ENCODE measurements around the gene PER2.
A peak's percentile ranks its signal among the peaks of the same experiment; 100 is the strongest.

The PER2 gene

GRCh38 chr2:238224356-238225035, 63.9 kb downstream of the PER2 start:
- peaks cover 0 to 7% (median 5%) of the 10 kb centered on the region in 4 donors for H3K4me1 ChIP-seq
- TF ChIP-seq CTCF (IDR thresholded peaks at IDR 0.05): no peak
- H3K36me3 ChIP-seq: no peaks in the 10 kb centered on the region

GRCh38 chr2:238220892-238221521, 67.4 kb downstream of the PER2 start:
- no peaks in the 10 kb centered on the region for H3K9me3 ChIP-seq
- intact Hi-C loops (cut with DNase I; ENCODE audit: low total_unique reads): no loop called here
- no peak for DNase-seq
- H3K4me3 ChIP-seq: peak overlapping the region in 1 of 2 donors; percentile 36
- TF ChIP-seq CTCF (IDR thresholded peaks at IDR 0.05): no peak
- peaks cover 0 to 5% (median 3%) of the 10 kb centered on the region in 4 donors for H3K4me1 ChIP-seq
- H3K27ac ChIP-seq: peak overlapping the region in 1 of 2 donors; percentile 68
- no peaks in the 10 kb centered on the region for H3K36me3 ChIP-seq
- H3K27me3 ChIP-seq: peaks cover 0 to 12% of the 10 kb centered on the region in 2 donors

More at GRCh38 chr2:238224356-238225035, 63.9 kb downstream of the PER2 start:
- H3K4me3 ChIP-seq: no peak overlapping the region
- H3K27ac ChIP-seq: no peak overlapping the region
- H3K9me3 ChIP-seq: no peaks in the 10 kb centered on the region
- H3K27me3 ChIP-seq: no peaks in the 10 kb centered on the region
- intact Hi-C loops (cut with DNase I; ENCODE audit: low total_unique reads): no loop called here
- no peak for DNase-seq

GRCh38 chr2:238220274-238220891, 68.0 kb downstream of the PER2 start:
- intact Hi-C loops (cut with DNase I; ENCODE audit: low total_unique reads): no loop called here

GRCh38 chr2:238216651-238217184, 71.7 kb downstream of the PER2 start:
- no peaks in the 10 kb centered on the region for H3K9me3 ChIP-seq
- H3K4me3 ChIP-seq: no peak overlapping the region
- no peaks in the 10 kb centered on the region for H3K36me3 ChIP-seq
- H3K27ac ChIP-seq: no peak overlapping the region
- intact Hi-C loops (cut with DNase I; ENCODE audit: low total_unique reads): no loop called here
- no peaks in the 10 kb centered on the region for H3K4me1 ChIP-seq
- TF ChIP-seq CTCF (IDR thresholded peaks at IDR 0.05): no peak
- peaks cover 0 to 20% of the 10 kb centered on the region in 2 donors for H3K27me3 ChIP-seq
- DNase-seq: no peak

More at GRCh38 chr2:238220274-238220891, 68.0 kb downstream of the PER2 start:
- Histone ChIP-seq H3K9me3 (no peaks in the 10 kb centered on the region), H3K4me1 (no peaks in the 10 kb centered on the region), H3K36me3 (no peaks in the 10 kb centered on the region), H3K27me3 (peaks cover 0 to 18% of the 10 kb centered on the region in 2 donors), H3K27ac (peak overlapping the region in 1 of 2 donors; percentile 68), H3K4me3 (no peak overlapping the region)
- no peak for TF ChIP-seq CTCF (IDR thresholded peaks at IDR 0.05)
- DNase-seq: no peak

GRCh38 chr2:238207006-238207405, 81.4 kb downstream of the PER2 start:
- Histone ChIP-seq H3K4me1 (peaks cover 0 to 13% (median 7%) of the 10 kb centered on the region in 4 donors), H3K27me3 (no peaks in the 10 kb centered on the region), H3K9me3 (no peaks in the 10 kb centered on the region), H3K36me3 (no peaks in the 10 kb centered on the region), H3K27ac (no peak overlapping the region), H3K4me3 (no peak overlapping the region)
- intact Hi-C loops (cut with DNase I; ENCODE audit: low total_unique reads): no loop called here
- no peak for DNase-seq
- no peak for TF ChIP-seq CTCF (IDR thresholded peaks at IDR 0.05)
